ENCODE data around the gene CCDC3. TPM values are rescaled to one million over a fixed set of nuclear protein-coding genes. Genes with fewer than 3 reads are reported as not detected.

The CCDC3 gene
- total RNA-seq, 1 experiment from 2014 or later, result not detected

- BruUV-seq (replicated peaks), result no TSS peak
- Histone ChIP-seq H3K9me2 (replicated peaks; ENCODE audit: low read length) (no peaks in the 10 kb centered on the region), H3K27me3 (ENCODE audit: low read length) (no peaks in the 10 kb centered on the region), H3F3A (ENCODE audit: low read length, unreplicated experiment) (no peaks in the 10 kb centered on the region), H4K20me1 (ENCODE audit: low read length) (no peaks in the 10 kb centered on the region), H3K9ac (ENCODE audit: low read length) (no peak overlapping the region), H3K4me3 (ENCODE audit: low read length) (no peak overlapping the region), H3K9me3 (ENCODE audit: low read length) (no peaks in the 10 kb centered on the region), H3K79me2 (ENCODE audit: low read length) (no peaks in the 10 kb centered on the region), H3K4me1 (ENCODE audit: insufficient read depth, low read length) (no peaks in the 10 kb centered on the region), H3K4me2 (ENCODE audit: low read length) (no peak overlapping the region), H3K36me3 (ENCODE audit: low read depth, low read length) (no peaks in the 10 kb centered on the region), H2AFZ (ENCODE audit: low read length) (no peak overlapping the region), H3K27ac (ENCODE audit: low read length) (no peak overlapping the region)
- TF ChIP-seq, protein P1, sequence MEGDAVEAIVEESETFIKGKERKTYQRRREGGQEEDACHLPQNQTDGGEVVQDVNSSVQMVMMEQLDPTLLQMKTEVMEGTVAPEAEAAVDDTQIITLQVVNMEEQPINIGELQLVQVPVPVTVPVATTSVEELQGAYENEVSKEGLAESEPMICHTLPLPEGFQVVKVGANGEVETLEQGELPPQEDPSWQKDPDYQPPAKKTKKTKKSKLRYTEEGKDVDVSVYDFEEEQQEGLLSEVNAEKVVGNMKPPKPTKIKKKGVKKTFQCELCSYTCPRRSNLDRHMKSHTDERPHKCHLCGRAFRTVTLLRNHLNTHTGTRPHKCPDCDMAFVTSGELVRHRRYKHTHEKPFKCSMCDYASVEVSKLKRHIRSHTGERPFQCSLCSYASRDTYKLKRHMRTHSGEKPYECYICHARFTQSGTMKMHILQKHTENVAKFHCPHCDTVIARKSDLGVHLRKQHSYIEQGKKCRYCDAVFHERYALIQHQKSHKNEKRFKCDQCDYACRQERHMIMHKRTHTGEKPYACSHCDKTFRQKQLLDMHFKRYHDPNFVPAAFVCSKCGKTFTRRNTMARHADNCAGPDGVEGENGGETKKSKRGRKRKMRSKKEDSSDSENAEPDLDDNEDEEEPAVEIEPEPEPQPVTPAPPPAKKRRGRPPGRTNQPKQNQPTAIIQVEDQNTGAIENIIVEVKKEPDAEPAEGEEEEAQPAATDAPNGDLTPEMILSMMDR (conservative IDR thresholded peaks at IDR 0.05; ENCODE audit: low read depth, low read length), result no peak
- POLR2A ChIA-PET (ENCODE audit: unreplicated experiment), result no interaction called here
- no peak for ATAC-seq
- no peak for DNase-seq
- intact Hi-C loops (cut with micrococcal nuclease), result no loop called here
- CTCF ChIA-PET, result no interaction called here
These were observed 72.1 kb downstream of the CCDC3 start for GRCh38 chr10:12929381-12929780.

GRCh38 chr10:12928571-12928970 is 72.9 kb downstream of the CCDC3 start:
- Histone ChIP-seq H3K9me3 (ENCODE audit: low read length) (no peaks in the 10 kb centered on the region), H3K27me3 (ENCODE audit: low read length) (no peaks in the 10 kb centered on the region), H3K4me1 (ENCODE audit: insufficient read depth, low read length) (no peaks in the 10 kb centered on the region), H3K4me3 (ENCODE audit: low read length) (no peak overlapping the region), H2AFZ (ENCODE audit: low read length) (no peak overlapping the region), H3F3A (ENCODE audit: low read length, unreplicated experiment) (no peaks in the 10 kb centered on the region), H3K79me2 (ENCODE audit: low read length) (no peaks in the 10 kb centered on the region), H4K20me1 (ENCODE audit: low read length) (no peaks in the 10 kb centered on the region), H3K9ac (ENCODE audit: low read length) (no peak overlapping the region), H3K36me3 (ENCODE audit: low read depth, low read length) (no peaks in the 10 kb centered on the region), H3K9me2 (replicated peaks; ENCODE audit: low read length) (no peaks in the 10 kb centered on the region), H3K27ac (ENCODE audit: low read length) (no peak overlapping the region), H3K4me2 (ENCODE audit: low read length) (no peak overlapping the region)
- no peak for ATAC-seq
- ChIA-PET CTCF (no interaction called here), POLR2A (ENCODE audit: unreplicated experiment) (no interaction called here)
- no peak for TF ChIP-seq EZH2phosphoT487 (IDR thresholded peaks at IDR 0.05; ENCODE audit: borderline replicate concordance, low read length)
- TF ChIP-seq, protein P1 (conservative IDR thresholded peaks at IDR 0.05; ENCODE audit: low read depth, low read length), result no peak
- TF ChIP-seq EZH2 (IDR thresholded peaks at IDR 0.05; ENCODE audit: low read length, unreplicated experiment), result no peak
- DNase-seq, result no peak
- intact Hi-C loops (cut with micrococcal nuclease), result no loop called here
- no TSS peak for BruUV-seq (replicated peaks)

DNA sequence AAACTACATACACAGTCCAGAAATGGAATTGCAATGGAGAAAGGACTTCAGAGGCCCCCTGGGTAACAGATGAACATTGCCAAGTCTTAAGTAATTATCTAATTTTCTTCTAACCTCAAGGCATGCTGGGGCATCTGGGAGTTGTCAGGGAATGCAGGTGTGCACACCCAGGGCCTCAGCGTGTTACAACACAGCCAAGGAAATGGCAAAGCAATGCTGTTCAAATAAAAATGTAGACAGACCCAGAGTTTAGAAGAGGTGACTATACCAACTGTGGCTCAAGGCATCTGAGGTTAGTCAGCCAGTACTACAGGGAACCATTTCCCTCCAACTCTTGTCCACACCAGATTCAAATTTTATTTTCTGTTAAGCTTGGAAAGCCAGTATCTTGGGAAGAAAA is 73.6 kb downstream of the CCDC3 start:
- DNase-seq, result no peak
- H3K36me3 ChIP-seq (ENCODE audit: low read depth, low read length), result no peaks in the 10 kb centered on the region
- no peaks in the 10 kb centered on the region for H3K4me1 ChIP-seq (ENCODE audit: insufficient read depth, low read length)
- H3K9me2 ChIP-seq (replicated peaks; ENCODE audit: low read length), result no peaks in the 10 kb centered on the region
- TF ChIP-seq, protein P1 (conservative IDR thresholded peaks at IDR 0.05; ENCODE audit: low read depth, low read length), result no peak
- TF ChIP-seq EZH2phosphoT487 (IDR thresholded peaks at IDR 0.05; ENCODE audit: borderline replicate concordance, low read length) (no peak), EZH2 (IDR thresholded peaks at IDR 0.05; ENCODE audit: low read length, unreplicated experiment) (no peak)
- no peaks in the 10 kb centered on the region for H3K79me2 ChIP-seq (ENCODE audit: low read length)
- no peak overlapping the region for H3K9ac ChIP-seq (ENCODE audit: low read length)
- intact Hi-C loops (cut with micrococcal nuclease), result no loop called here
- H3K27ac ChIP-seq (ENCODE audit: low read length), result no peak overlapping the region
- no peak for ATAC-seq
- H3K4me3 ChIP-seq (ENCODE audit: low read length), result no peak overlapping the region
- BruUV-seq (replicated peaks), result no TSS peak
- H4K20me1 ChIP-seq (ENCODE audit: low read length), result no peaks in the 10 kb centered on the region
- ChIA-PET POLR2A (ENCODE audit: unreplicated experiment) (no interaction called here), CTCF (no interaction called here)
- no peak overlapping the region for H3K4me2 ChIP-seq (ENCODE audit: low read length)
- H3F3A ChIP-seq (ENCODE audit: low read length, unreplicated experiment), result no peaks in the 10 kb centered on the region
- no peaks in the 10 kb centered on the region for H3K27me3 ChIP-seq (ENCODE audit: low read length)
- H2AFZ ChIP-seq (ENCODE audit: low read length), result no peak overlapping the region
- no peaks in the 10 kb centered on the region for H3K9me3 ChIP-seq (ENCODE audit: low read length)
